IPS DF 6.9 (cell line): ENCODE measurements around the gene EIF2D.

Source experiments
- DNase-seq: peaks from one replicate; pipeline ENCODE4 v3.0.0-alpha.2; 2013; ENCODE audit warnings: low read depth, low spot score
- H3K27ac ChIP-seq: one replicate; pipeline ENCODE4 v1.5.1; 2013; ENCODE audit warnings: low read length, control low read depth
- H3K27me3 ChIP-seq: 2 replicates; pipeline ENCODE4 v1.6.1; 2013; ENCODE audit warnings: mild to moderate bottlenecking, low read length; ENCODE audit not compliant: control insufficient read depth, insufficient read depth
- H3K36me3 ChIP-seq: 2 replicates; pipeline ENCODE4 v1.6.1; 2013; ENCODE audit warnings: low read length; ENCODE audit not compliant: control insufficient read depth, insufficient read depth
- H3K4me1 ChIP-seq: 2 replicates; pipeline ENCODE4 v1.6.1; 2013; ENCODE audit warnings: low read length; ENCODE audit not compliant: control insufficient read depth, insufficient read depth
- H3K4me3 ChIP-seq: 2 replicates; pipeline ENCODE4 v1.5.1; 2013; ENCODE audit warnings: mild to moderate bottlenecking, low read length
- H3K9me3 ChIP-seq: 2 replicates; pipeline ENCODE4 v1.6.1; 2013; ENCODE audit warnings: low read length, inconsistent platforms; ENCODE audit not compliant: control insufficient read depth, insufficient read depth
- WGBS: extraction: QIAGEN DNeasy Blood & Tissue Kit; methylation state at CpG from one replicate; pipeline ENCODE4 v1.1.7; 2013; ENCODE audit warnings: mixed read lengths, missing lambda C conversion rate; ENCODE audit not compliant: insufficient read length, insufficient coverage; 5-methylcytosine and 5-hydroxymethylcytosine counted together

Gene EIF2D

DNA sequence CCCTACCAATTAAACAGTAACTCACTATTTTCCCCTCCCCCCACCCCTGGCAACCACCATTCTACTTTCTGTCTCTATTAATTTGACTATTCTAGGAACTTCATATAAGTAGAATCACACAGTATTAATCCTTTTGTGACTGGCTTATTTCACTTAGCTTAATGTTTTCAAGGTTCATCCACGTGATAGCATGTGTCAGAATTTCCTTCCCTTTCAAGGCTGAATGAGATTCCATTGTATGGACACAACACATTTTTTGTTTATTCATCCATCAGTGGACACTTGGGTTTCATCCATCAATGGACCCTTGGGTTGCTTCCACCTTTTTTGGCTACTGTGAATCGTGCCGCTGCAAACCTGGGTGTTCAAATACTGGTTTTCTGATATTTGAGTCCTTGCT is 41.7 kb downstream of the EIF2D start:
- Histone ChIP-seq H3K36me3 (no peaks in the 10 kb centered on the region), H3K4me1 (no peaks in the 10 kb centered on the region; the same call in 1 of the 2 replicates), H3K27ac (no peak overlapping the region), H3K27me3 (no peaks in the 10 kb centered on the region), H3K4me3 (no peak overlapping the region), H3K9me3 (no peaks in the 10 kb centered on the region)
- WGBS, result no CpG with 5 or more reads among the region's 3 CpGs
- no peak for DNase-seq

DNA sequence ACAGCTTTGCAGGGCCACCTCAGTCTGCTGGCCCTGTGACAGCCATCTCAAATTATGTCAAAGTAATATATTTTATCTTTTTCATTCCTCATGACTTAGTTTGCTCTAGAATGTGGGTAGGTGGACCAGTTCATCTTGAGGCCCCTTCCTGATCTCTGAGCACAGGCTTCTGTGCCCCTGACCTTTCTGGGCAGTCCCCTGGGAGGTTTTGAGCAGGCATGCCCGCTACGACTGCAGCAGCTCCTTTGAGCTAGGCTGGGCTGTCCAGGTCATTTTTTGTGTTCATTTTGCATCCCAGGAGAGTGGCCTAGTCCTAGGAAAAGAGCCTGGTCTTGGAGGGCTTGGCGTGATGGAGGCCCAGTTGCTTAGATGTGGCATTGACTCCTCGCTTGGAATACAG is 42.7 kb downstream of the EIF2D start:
- Histone ChIP-seq H3K4me1 (no peaks in the 10 kb centered on the region; the same call in 1 of the 2 replicates), H3K9me3 (no peaks in the 10 kb centered on the region), H3K4me3 (no peak overlapping the region), H3K27ac (no peak overlapping the region), H3K27me3 (no peaks in the 10 kb centered on the region), H3K36me3 (no peaks in the 10 kb centered on the region)
- no CpG with 5 or more reads among the region's 4 CpGs for WGBS
- DNase-seq, result no peak

DNA sequence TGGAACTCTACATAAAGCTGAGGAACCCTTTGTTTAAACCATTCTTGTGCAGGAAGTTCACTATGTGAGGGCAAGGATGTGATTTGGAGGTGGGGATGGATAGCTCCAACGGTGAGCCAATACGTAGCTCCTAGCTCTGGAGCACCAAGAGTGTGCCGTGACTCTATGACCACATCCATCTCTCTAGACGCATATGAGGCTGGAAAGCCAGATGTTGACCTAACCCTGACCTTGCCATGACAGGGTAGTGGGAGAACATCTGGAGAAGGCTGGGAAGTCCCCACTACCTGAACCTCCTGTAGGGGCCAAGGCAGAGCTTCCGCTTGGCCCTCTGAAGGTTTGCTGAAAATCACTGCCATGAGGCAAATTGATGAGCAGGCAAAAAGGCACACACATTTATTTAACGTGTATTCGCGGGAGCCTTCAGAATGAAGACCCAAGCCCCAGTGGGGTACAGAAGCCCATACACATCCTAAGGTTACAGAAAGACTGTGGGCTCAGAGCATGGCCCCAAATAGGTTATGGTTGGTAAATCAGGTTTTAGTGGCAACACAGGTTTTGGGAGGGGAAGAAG is 43.4 kb downstream of the EIF2D start:
- Histone ChIP-seq H3K36me3 (no peaks in the 10 kb centered on the region), H3K27me3 (no peaks in the 10 kb centered on the region), H3K27ac (no peak overlapping the region), H3K4me1 (no peaks in the 10 kb centered on the region; the same call in 1 of the 2 replicates), H3K9me3 (no peaks in the 10 kb centered on the region), H3K4me3 (no peak overlapping the region)
- WGBS, result no CpG with 5 or more reads among the region's 8 CpGs
- DNase-seq, result no peak

DNA sequence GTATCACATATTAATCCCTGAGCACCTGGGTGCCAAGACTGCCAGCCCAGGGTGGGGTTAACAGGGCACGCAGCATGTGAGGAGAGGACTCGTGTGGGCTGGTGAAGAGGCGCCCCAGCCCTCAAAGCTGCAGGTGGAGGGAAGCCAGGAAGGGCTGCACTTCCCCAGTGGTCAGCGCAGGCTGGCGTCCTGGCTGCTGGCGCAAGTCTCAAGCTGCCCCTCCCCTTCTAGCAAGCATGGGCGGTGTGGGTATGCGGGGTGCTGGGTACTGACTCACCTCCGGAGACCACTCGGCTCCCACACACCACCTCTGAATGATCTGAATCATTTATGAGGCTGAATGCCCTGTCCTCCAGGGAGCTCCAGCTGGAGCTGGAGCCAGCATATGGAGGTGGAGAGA is 44.0 kb downstream of the EIF2D start:
- no peaks in the 10 kb centered on the region for H3K27me3 ChIP-seq
- no CpG with 5 or more reads among the region's 10 CpGs for WGBS
- H3K4me3 ChIP-seq, result no peak overlapping the region
- no peaks in the 10 kb centered on the region for H3K36me3 ChIP-seq
- H3K4me1 ChIP-seq, result no peaks in the 10 kb centered on the region; the same call in 1 of the 2 replicates
- no peak for DNase-seq
- H3K9me3 ChIP-seq, result no peaks in the 10 kb centered on the region
- no peak overlapping the region for H3K27ac ChIP-seq

DNA sequence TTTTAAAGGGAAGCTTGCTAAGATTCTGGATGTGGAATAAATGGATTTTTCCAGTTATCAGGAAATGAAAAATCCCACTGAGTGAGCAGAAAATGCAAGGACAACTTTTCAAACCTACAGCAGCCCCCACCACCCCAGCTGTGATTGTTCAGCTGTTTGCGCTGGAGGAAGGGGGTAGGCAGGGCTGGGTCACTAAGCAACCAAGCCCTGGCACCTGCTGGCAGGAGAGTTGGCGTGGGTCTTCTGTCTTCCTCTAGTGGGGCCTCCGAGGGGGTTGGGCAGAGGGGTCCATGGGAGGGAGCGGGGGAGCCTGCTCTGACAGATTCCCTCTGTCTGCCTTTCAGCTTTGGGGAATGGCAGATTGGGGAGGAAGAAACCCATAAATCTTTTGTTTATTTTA is 45.3 kb downstream of the EIF2D start:
- Histone ChIP-seq H3K4me1 (no peaks in the 10 kb centered on the region; the same call in 1 of the 2 replicates), H3K4me3 (no peak overlapping the region), H3K36me3 (no peaks in the 10 kb centered on the region), H3K9me3 (no peaks in the 10 kb centered on the region), H3K27me3 (no peaks in the 10 kb centered on the region), H3K27ac (no peak overlapping the region)
- no CpG with 5 or more reads among the region's 4 CpGs for WGBS
- no peak for DNase-seq

DNA sequence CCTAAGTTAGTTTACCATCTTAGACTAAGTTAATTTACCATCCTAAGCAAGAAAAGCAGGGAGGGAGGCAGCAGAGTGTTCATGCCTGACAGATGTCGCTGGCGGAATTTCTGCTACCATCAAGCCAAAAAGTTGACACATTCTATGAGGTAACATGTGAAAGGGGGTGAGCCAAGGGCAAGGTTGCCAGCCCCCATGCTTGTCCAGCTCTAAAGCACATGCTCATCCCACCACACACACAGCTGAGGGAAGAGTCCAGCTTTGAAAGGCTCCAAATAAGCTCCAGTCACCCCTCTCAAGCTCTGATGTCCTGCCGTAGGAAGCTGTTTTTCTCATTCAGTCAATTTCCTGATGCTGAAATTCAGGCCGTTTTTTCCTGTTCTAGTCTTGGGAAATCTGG is 46.3 kb downstream of the EIF2D start:
- no peaks in the 10 kb centered on the region for H3K36me3 ChIP-seq
- no peak overlapping the region for H3K27ac ChIP-seq
- DNase-seq, result no peak
- H3K4me1 ChIP-seq, result no peaks in the 10 kb centered on the region; the same call in 1 of the 2 replicates
- H3K4me3 ChIP-seq, result no peak overlapping the region
- WGBS, result no CpG with 5 or more reads among the region's 4 CpGs
- no peaks in the 10 kb centered on the region for H3K9me3 ChIP-seq
- H3K27me3 ChIP-seq, result no peaks in the 10 kb centered on the region

DNA sequence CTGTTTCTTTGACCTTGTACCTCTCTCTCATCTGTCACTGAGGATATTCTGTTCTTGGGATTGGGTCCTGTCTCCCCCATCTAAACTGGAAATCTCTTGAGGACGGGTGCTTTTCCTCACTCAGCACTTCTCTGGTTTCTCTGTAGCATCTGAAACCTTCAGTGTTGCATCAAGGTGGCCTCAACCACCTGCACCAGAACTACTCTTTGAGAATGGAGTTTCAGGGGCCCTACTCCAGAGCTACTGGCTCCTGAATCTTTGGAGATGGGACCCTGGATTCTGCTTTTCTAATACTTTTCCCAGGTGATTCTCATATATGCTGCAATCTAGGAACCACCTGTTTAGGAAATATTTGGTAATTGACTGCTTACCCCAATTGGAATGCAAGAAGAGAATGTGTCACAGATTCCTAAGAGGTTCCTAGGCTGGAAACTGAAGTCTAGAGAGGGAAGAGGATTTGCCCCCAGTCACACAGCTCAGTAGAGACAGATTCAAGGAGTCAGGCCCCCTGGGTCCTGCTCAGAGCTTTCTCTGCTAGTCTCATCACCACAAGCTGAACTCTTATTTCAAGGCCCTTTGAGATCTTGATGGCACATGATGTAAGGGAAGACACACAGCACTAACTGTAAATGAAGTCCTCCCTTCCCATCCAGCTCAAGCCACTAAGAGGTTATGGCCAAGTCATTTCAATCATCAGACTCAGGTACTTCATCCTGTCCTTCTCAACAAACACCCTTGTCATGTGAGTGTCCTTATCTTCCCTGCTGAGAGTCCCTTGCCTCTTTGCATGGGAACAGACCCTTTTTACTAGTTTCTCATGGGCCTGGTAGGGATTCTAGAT is 48.7 kb downstream of the EIF2D start:
- Histone ChIP-seq H3K4me3 (no peak overlapping the region), H3K27me3 (no peaks in the 10 kb centered on the region), H3K27ac (no peak overlapping the region), H3K9me3 (no peaks in the 10 kb centered on the region), H3K4me1 (peaks cover 2% of the 10 kb centered on the region; the same call in 1 of the 2 replicates), H3K36me3 (no peaks in the 10 kb centered on the region)
- no peak for DNase-seq
- WGBS, result no CpG with 5 or more reads among the region's 1 CpG

DNA sequence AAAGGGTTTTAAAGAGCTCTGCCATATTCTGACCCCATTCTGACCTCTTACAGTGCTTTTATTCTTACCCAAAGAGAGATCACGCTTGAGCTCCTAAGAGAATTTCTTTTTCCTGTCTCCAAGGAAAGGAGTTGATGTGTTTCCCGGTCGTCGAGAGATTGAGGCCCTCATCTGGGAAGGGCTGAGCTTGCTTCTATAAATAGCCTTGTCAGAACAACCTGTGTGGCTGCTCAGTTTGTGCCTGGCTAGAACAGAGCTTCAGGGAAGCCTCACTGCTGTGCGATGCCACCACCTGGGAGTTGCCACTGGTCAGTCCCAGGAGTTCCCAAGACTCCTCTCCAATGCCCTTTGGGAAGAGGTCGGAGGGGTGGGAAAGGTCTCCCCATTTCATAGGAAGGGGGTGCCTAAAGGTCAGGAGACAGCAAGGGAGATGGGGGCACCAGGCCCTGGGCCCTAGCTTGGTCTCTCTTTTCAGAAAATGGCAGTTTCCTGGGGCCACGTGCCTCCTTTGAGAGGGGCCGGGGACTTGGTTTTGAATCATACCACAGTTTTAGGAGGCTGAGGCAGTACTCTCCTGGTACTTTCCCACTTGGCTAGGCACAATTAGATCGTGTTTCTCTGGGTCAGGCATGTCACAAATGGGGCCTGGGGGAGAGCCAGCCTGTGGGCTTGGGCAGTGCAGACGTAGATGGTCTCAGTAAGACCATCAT is 52.1 kb downstream of the EIF2D start:
- no peak for DNase-seq
- H3K36me3 ChIP-seq, result no peaks in the 10 kb centered on the region
- no CpG with 5 or more reads among the region's 10 CpGs for WGBS
- H3K27ac ChIP-seq, result no peak overlapping the region
- H3K27me3 ChIP-seq, result peaks cover 3% of the 10 kb centered on the region; the same call in 1 of the 2 replicates
- no peak overlapping the region for H3K4me3 ChIP-seq
- no peaks in the 10 kb centered on the region for H3K9me3 ChIP-seq
- H3K4me1 ChIP-seq, result peaks cover 2% of the 10 kb centered on the region; the same call in 1 of the 2 replicates

DNA sequence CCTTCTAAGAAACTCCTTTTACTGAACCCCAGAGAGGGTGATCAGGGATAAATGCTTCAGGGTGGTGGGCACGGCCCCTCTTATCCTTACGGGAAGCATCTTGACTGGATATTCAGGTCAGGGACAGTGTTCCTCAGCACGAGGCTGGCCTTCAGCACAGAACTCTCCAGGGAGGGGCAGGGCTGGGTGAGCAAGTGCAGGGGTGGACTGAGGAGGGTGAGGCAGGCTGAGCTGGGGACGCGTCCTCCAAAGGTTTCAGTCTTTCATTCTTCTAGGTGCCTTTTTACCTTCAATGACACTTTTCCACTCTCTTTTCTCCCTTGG is 52.6 kb downstream of the EIF2D start:
- Histone ChIP-seq H3K27me3 (peaks cover 3% of the 10 kb centered on the region; the same call in 1 of the 2 replicates), H3K27ac (no peak overlapping the region), H3K4me1 (peaks cover 2% of the 10 kb centered on the region; the same call in 1 of the 2 replicates), H3K36me3 (no peaks in the 10 kb centered on the region), H3K9me3 (no peaks in the 10 kb centered on the region), H3K4me3 (no peak overlapping the region)
- no peak for DNase-seq
- WGBS, result no CpG with 5 or more reads among the region's 5 CpGs

DNA sequence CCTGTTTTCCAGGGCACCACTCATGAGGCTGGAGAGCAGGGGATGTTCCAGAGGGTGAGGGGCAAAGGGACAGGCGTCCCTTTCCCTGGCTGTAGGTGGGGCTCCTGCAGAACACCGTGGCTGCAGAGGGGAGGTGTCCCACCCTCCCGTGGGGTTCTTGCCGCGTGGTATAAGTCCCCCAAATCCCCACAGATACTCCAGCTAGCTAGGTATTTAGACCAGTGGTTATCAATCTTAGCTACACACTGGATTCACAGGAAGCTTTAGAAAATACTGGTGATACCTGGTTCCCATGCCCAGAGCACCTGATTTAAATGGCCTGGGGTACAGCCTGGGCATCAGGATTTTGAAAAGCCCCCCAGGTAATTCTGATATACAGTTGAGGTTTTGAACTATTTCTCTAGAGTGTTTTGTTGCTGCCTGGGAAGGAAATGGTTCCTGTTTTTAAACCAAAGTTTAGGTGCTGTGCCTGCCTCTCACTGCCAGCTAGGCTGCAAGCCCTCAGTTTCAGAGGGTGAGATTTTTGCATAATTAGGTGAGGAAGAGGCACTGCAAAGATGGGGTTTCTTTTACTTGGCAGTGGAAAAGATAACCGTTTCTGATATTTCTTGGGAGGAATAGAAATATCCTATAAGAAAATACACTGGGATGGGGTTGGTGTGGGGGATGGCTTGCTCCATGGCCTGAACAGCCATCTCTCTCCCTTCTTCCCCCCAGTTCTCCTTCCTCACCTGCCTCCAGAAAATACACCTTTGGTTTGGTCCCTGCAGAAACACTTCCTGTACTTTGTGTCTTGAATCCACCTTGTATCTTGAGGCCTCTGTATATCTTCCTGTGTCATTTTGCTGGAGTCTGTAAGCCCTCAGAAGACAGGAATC is 53.2 kb downstream of the EIF2D start:
- Histone ChIP-seq H3K9me3 (no peaks in the 10 kb centered on the region), H3K4me3 (no peak overlapping the region), H3K4me1 (peaks cover 2% of the 10 kb centered on the region; the same call in 1 of the 2 replicates), H3K27me3 (peaks cover 3% of the 10 kb centered on the region; the same call in 1 of the 2 replicates), H3K36me3 (no peaks in the 10 kb centered on the region), H3K27ac (no peak overlapping the region)
- DNase-seq, result no peak
- WGBS, result no CpG with 5 or more reads among the region's 6 CpGs
